Measurements from ENCODE around the gene RHBDL1.

Gene RHBDL1

GRCh38 chr16:675884-676564, 553 bp downstream of the RHBDL1 start:
- no peak for TF ChIP-seq CTCF (IDR thresholded peaks at IDR 0.05; ENCODE audit: insufficient read depth, low read depth, low read length, missing control alignments)
- H3K4me3 ChIP-seq (ENCODE audit: low read length) = peak overlapping the region; percentile 31
- no peak for DNase-seq (ENCODE audit: low read depth)

GRCh38 chr16:676565-676902, 1.1 kb downstream of the RHBDL1 start:
- no peak for DNase-seq (ENCODE audit: low read depth)
- TF ChIP-seq CTCF (IDR thresholded peaks at IDR 0.05; ENCODE audit: insufficient read depth, low read depth, low read length, missing control alignments) = no peak
- no peak overlapping the region for H3K4me3 ChIP-seq (ENCODE audit: low read length)

GRCh38 chr16:676913-677312, 1.4 kb downstream of the RHBDL1 start:
- H3K4me3 ChIP-seq (ENCODE audit: low read length) = peak overlapping the region; percentile 30
- DNase-seq (ENCODE audit: low read depth) = peak; percentile 98
- no peak for TF ChIP-seq CTCF (IDR thresholded peaks at IDR 0.05; ENCODE audit: insufficient read depth, low read depth, low read length, missing control alignments)

- DNase-seq (ENCODE audit: low read depth) = no peak
- H3K4me3 ChIP-seq (ENCODE audit: low read length) = peak overlapping the region; percentile 30
- TF ChIP-seq CTCF (IDR thresholded peaks at IDR 0.05; ENCODE audit: insufficient read depth, low read depth, low read length, missing control alignments) = no peak
Observed at GRCh38 chr16:677316-678190, 2.1 kb downstream of the RHBDL1 start.

- DNase-seq (ENCODE audit: low read depth) = no peak
- H3K4me3 ChIP-seq (ENCODE audit: low read length) = no peak overlapping the region
- TF ChIP-seq CTCF (IDR thresholded peaks at IDR 0.05; ENCODE audit: insufficient read depth, low read depth, low read length, missing control alignments) = no peak
Observed at GRCh38 chr16:678209-678857, 2.9 kb downstream of the RHBDL1 start.

GRCh38 chr16:678858-679813, 3.7 kb downstream of the RHBDL1 start:
- peak; percentile 44 for DNase-seq (ENCODE audit: low read depth)
- no peak for TF ChIP-seq CTCF (IDR thresholded peaks at IDR 0.05; ENCODE audit: insufficient read depth, low read depth, low read length, missing control alignments)
- H3K4me3 ChIP-seq (ENCODE audit: low read length) = peak overlapping the region; percentile 45

All from epithelial cell of esophagus (primary cell).